ENCODE measurements around the gene RXRA. TPM values are rescaled to one million over a fixed set of nuclear protein-coding genes. Genes with fewer than 3 reads are reported as not detected.

Gene RXRA
- total and polyA plus RNA-seq, 2 of the 4 experiments (the other 2 are of a cell fraction): 7.5 to 17.9 TPM

DNA sequence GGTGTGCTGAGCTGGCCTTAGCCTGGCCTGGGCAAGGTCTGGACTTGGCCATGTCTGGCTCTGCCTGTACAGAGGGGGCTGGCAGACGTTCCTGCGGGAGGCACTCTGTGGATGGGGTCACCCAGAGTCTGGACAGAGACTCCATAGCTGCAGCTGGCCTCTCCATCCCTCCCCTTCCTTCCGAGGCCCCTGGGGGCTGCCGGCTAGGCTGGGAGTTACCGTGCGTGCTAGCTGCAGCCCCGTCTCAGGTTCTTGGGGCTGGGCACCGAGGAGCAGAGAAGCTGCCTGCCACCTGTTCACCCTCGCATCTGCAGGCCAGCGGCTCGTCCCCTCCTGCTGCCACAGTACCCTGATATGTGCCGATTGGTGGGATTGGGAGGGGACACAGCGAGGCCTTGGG lies 63.4 kb downstream of the RXRA start:
- Histone ChIP-seq H4K91ac (ENCODE audit: insufficient read depth, low read depth, low read length) (no peak overlapping the region), H4K20me1 (ENCODE audit: insufficient read depth, low read length) (peaks cover 100% of the 10 kb centered on the region), H3K9me1 (ENCODE audit: insufficient read depth, low read length) (peaks cover 12% of the 10 kb centered on the region), H2AFZ (replicated peaks; ENCODE audit: low read length, poor library complexity) (no peak overlapping the region), H3K79me1 (ENCODE audit: low read depth in 1 of 2, low read length in 2 of 2) (peaks cover 17 to 92% of the 10 kb centered on the region in 2 experiments), H3K23ac (ENCODE audit: low read depth, low read length) (no peak overlapping the region), H2BK20ac (ENCODE audit: low read depth, low read length) (no peak overlapping the region), H3K27ac (ENCODE audit: insufficient read depth, low read length) (no peak overlapping the region), H2AK5ac (ENCODE audit: low read depth, low read length) (no peak overlapping the region), H3K18ac (ENCODE audit: low read depth, low read length) (no peak overlapping the region), H3K9me3 (ENCODE audit: control insufficient read depth, insufficient read depth, low read length) (no peaks in the 10 kb centered on the region), H3K4me3 (ENCODE audit: insufficient read depth, low read depth, low read length) (no peak overlapping the region), H4K8ac (ENCODE audit: low read depth in 2 of 2, low read length in 2 of 2) (no peak overlapping the region), H2BK120ac (ENCODE audit: low read depth, low read length) (no peak overlapping the region), H2BK15ac (ENCODE audit: low read depth, low read length) (no peak overlapping the region), H3K36me3 (ENCODE audit: control insufficient read depth, insufficient read depth, low read length) (no peaks in the 10 kb centered on the region), H3K9ac (ENCODE audit: low read depth, low read length) (no peak overlapping the region), H3K56ac (ENCODE audit: extremely low read depth, insufficient read depth, low read length) (no peak overlapping the region), H2BK5ac (ENCODE audit: low read depth, low read length, poor library complexity, severe bottlenecking) (no peak overlapping the region), H3K4me2 (ENCODE audit: low read depth, low read length) (no peak overlapping the region), H2AK9ac (replicated peaks; ENCODE audit: low read depth, low read length, poor library complexity) (peak overlapping the region; percentile 9), H3K14ac (replicated peaks; ENCODE audit: low read depth, low read length) (no peak overlapping the region), H3K4me1 (ENCODE audit: control insufficient read depth, insufficient read depth, low read length) (peaks cover 22% of the 10 kb centered on the region), H3K27me3 (ENCODE audit: control insufficient read depth, insufficient read depth, low read length) (no peaks in the 10 kb centered on the region), H4K5ac (ENCODE audit: low read depth, low read length) (no peak overlapping the region), H3K4ac (ENCODE audit: low read depth, low read length) (no peak overlapping the region)
- intact Hi-C loops (cut with micrococcal nuclease) (no loop called here), dilution Hi-C loops (cut with HindIII; ENCODE audit: low sequenced_read_pairs, unreplicated experiment) (no loop called here), in situ Hi-C loops (cut with MboI; ENCODE audit: low sequenced_read_pairs) (no loop called here)
- WGBS, 2 experiments (ENCODE audit: extremely low coverage in 2 of 2, insufficient read length in 1 of 2): no CpG with 5 or more reads among the region's 13 CpGs
- ChIA-PET CTCF (no interaction called here), POLR2A (ENCODE audit: unreplicated experiment) (no interaction called here)
- no peak for DNase-seq
- TF ChIP-seq FOS (IDR thresholded peaks at IDR 0.05; ENCODE audit: low read depth, low read length) (no peak), RCOR1 (IDR thresholded peaks at IDR 0.05; ENCODE audit: insufficient replicate concordance, low read length) (no peak), RAD21 (IDR thresholded peaks at IDR 0.05; ENCODE audit: low read length) (no peak), BHLHE40 (IDR thresholded peaks at IDR 0.05; ENCODE audit: low read depth, low read length) (no peak), ELK1 (IDR thresholded peaks at IDR 0.05; ENCODE audit: borderline replicate concordance, low read depth, low read length) (no peak), USF2 (IDR thresholded peaks at IDR 0.05; ENCODE audit: low read depth, low read length) (no peak), POLR2A (IDR thresholded peaks at IDR 0.05; ENCODE audit: low read depth, low read length) (no peak), MAFK (IDR thresholded peaks at IDR 0.05; ENCODE audit: low read depth, low read length) (no peak)
- no TSS peak for BruUV-seq (replicated peaks)
- ATAC-seq (ENCODE audit: low read depth): no peak
